IPS DF 4.7 (cell line): ENCODE data around the gene UQCC2.

Experiments
- DNase-seq: peaks from one replicate; pipeline ENCODE4 v3.0.0-alpha.2; 2013; ENCODE audit warnings: low spot score; ENCODE audit errors: extremely low read depth

The UQCC2 gene

DNA sequence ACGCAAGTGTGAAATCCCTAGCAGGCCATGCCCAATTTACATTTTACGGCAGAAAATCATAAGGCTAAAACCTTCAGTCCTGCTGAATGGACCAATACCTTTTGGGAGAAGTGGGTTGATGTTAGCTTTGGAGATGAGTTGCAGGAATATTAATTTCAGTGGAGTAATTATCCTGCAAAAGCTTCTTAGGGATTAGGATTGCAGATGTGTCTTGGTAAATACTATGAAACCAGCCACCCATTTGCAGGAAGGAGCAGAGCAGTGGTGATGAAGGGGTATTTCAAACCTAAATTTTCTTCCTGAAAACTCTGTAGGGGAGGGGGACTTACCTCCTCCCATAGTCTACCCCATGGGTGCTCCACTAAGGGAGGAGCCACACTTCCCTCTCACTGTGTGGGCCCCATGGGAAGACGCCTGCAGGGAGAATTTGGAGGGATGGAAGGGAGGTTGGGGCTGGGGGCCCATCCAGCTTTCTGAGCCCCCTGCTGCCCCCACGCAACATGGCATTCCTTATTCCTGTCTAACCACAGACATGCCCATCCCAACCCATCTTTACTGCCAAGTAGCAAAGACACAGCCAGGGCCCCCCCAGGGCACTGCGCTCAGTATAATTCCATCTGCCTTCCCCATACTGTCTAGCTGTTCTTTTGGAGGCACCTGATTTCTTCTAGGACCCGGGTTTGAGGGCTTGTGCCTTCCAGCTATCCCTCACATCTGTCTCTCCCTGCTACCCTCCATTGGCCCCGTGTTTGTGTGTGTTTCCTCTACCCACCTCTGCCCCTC, 14.6 kb upstream of the UQCC2 start:
- no peak for DNase-seq

DNA sequence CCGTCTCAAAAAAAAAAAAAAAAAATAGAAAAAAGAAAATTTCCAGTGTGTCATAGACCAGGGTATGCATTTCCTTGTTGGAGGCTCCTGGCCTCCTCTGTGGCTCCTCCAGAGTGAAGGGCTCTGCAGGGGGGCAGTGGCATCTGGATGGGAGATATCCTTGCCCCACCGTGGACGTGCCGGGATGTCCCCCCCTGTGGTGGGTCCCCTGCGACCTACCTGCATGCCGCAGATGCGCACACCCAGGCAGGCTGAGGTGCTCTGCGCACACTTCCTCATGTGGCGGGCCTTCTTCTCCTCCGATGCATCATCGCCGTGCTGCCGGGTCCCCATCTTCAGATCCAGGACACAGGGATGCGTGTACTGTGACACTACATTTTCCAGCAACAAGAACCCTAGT, 13.7 kb upstream of the UQCC2 start:
- no peak for DNase-seq

DNA sequence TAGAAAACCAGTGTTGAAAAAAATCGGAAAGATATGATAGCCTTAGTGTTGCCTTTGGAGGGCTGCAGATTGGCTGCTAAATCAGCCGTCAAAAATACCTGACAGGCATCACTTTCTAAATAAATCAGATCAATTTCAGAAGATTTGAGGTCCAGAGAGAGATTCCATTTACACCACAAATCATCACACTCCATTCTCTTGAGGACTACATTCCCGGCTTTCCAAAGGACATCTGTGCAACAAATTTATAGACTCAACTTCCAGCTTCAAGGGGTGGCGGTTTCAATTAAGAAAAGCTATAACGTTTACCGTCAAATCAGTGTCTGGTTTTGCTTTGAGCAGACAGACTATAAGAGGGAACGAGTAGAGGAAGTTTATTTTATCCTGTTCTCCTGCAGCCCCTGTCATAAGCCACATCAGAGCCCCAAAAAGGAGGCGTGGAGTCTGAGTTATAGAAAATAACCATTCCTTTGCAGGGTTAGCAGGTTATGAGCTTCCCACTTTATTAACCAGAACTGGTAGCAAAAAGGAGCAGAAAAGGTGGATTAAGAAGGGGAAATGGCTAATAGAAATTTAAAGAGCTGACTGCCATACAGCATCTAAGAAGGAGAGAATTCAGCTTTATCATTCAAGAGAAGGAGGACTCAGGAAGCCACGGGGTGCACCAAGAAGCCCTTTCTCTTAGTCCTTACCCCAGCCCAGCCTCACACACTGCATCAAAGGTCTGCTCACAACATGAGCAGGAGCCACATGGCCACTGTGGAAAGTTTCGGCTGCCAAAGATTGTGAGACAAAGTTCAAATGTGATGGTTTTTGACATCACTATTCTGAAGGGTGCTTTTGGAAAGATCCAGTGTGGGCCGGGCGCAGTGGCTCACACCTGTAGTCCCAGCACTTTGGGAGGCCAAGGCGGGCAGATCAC, 12.9 kb upstream of the UQCC2 start:
- DNase-seq, result no peak

DNA sequence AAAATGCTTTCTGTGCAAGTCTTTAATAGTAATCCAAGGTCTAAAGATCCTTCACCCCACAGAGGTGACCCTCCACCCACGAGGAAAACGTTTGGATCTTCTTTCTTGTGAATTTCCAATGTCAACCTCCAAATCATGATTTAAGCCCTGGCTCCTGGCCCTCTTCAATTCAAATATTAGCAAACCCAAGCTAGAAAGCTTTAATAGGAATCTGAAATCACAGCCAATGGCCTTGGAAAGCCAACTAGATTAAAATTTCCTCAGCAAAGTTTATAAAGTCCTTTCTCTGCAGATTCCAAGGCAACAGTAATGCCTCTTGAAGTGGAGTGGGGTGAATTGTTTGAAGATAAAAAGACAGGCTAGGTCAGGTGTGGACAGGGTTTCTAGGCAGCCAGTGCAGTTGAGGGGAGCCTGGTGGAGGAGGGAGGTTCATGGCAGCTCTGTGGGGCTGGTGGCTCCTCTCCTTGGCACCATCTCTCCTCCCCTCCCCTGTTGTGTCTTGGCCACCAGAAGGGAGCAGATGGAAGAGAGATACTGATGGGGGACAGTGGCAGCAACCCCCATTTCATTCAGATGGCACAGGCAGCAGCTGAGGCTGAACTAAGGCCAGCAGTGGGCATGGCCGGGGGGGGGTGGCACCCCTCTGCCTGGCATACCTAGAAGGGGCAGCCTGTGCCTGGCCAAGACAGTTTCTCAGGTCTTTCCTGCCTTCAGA, 12.0 kb upstream of the UQCC2 start:
- no peak for DNase-seq

DNA sequence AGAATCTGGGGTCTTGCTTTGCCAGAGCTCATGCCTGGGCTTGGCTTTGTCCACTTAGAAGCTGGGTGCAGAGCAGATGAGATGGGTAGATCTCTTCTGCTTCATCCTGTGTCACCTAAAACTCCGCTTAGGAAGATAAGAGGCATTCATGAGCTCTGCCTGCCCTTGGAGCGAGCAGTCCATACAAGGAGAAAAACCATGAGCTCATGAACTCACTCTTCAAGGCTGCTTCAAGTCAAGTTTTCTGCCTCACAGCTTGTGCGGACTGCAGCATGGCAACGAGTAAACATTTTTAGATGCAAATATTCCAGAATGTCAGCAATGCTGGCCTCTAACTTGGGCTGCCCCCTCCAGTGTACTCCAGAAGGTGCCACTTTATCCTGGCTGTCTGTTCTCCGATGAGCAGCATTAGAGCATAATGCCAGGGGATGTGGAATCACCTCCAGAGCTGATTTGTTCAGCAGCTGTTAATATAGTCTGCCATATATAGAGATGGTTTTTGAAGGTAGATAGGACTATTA, 10.7 kb upstream of the UQCC2 start:
- no peak for DNase-seq

DNA sequence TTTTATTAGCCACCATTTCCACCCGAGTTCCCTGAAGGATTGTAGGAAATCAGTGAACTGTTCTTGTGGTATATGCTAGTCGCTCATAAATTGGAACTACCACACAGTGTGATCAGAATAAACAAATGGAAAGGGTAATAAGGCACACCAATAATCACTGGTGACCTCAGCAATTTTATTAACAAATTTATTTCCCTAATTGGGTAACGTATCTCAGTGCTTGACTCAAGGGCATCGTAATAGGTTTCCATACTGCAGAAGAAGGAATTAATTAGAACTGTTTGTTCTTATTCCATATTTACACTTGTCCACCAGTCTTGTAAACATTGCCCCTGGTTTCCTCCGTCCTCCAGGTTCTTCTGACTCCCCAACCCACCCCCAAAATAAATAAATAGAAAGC, 10.0 kb upstream of the UQCC2 start:
- no peak for DNase-seq

DNA sequence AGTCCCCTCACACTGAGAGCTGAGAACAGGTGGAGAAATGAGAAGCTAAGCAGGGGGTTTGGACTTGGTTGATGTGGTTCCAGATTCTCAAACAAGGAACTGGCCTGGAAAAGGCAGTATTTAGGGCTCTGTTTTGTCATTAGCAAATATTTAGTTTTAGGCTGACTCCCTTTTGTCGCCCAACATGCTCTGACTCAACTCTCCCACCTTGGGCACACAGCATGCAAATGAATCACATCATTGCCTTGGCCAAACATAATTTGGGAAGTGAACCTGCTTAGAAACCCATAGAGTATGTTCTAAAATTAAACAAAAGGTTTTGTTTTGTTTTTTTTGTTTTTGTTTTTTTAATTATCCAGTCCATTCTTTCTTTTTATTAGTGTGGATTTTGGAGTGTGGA, 9.5 kb upstream of the UQCC2 start:
- no peak for DNase-seq

DNA sequence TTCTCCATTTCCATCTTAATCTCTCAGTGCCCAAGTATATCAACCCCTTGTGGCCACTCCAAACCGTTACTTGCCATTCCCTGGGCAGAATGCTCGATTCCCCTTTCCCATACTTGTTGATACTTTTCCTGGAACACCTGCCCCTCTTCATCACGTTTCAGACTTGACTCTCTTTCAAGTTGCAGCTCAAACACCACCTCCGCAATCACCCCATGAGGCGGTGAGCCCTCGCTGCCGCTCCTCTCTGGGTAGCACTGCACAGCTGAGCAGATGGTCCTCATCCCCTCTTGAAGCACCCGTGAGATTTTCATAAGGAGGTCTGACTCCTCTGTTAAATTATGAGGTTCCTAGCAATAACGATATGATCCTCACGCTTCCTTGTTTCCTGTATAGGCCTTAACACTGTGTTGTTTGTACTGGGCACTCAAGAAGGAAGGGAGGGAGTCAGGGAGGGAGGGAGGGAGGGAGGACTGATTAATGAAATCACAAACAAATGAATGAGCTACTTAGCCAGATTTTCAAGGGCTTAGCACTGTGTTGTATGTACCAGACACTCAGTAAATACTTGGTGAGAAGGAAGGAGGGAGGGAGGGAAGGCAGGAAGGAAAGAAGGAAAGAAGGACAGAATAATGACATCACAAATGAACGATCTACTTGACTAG, 8.0 kb upstream of the UQCC2 start:
- DNase-seq, result no peak

DNA sequence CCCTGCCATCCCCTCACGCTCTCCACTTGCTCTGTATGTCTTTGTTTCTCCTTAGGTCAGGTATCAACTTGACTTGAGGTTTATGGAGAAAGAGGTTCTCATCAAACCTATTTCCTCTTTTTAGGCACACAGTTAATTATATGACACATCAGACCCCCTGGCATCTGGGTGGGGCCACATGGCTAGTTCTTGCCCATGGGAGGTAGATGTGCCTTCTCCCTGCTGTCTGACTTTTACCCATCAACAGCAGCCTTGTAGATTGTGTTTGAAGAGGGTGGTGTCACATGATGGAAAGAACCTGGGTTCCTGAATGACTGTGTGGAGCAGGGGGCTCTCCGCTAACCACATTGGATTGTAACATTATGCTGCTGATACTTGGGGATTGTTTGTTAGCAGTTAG, 7.2 kb upstream of the UQCC2 start:
- no peak for DNase-seq

DNA sequence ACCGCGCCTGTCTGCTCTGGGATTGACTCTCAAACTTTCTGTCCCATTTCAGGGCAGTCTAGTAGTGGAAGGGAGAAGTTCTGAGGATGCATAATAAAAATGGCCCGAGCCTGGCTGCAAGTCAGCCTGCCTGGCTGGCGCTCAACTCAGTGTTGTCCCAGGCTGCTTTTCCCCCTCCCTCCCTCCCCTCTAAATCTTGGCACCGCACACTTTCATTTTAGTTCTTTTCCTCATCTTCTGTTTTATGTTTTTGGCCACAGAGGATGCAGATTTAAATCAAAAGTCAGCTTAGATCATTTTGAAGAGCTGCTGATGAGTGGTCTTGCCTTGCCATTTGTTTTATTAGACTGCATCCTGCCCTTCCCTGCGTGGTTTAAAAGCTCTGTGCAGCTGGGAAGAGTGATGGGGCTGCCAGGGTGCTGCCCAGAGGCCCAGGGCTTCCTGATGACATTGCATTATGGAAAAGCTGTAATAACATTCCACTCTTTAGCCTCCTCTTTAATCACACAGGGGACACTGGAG, 6.5 kb upstream of the UQCC2 start:
- no peak for DNase-seq

DNA sequence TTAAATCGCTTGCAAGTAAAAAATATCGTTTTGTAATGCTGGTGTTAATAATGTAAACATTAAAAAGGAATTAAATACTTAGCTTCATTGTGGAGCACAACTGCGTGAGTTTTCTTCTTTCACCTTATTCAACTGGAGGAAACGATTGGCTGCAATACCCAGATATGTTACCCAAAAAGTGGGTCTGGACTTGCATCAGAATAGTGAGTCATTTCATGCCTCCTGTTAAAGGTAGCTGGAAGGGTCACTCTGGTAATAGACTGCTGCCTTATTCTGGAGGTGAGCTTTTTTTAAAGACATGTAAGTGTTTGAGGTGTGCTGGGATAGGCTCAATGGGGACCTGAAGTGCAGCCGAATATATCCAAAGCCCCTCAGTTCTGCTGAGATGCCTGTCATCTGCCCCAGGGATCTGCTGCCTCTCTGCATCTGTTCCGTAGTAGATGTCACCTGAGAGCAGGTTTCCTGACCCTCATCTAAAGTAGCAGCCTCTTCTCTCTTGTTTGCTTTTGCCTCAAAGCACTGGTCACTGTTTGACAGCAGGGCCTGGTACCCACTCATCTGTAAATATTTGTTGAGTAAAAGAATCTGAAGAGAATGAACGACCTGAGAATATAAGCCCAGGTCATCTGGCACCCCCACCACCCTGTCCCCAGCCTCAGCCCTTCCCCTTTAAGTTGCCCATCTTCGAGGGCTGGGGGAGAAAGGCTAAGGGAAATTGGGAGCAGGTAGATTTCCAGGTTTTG, 5.6 kb upstream of the UQCC2 start:
- no peak for DNase-seq

DNA sequence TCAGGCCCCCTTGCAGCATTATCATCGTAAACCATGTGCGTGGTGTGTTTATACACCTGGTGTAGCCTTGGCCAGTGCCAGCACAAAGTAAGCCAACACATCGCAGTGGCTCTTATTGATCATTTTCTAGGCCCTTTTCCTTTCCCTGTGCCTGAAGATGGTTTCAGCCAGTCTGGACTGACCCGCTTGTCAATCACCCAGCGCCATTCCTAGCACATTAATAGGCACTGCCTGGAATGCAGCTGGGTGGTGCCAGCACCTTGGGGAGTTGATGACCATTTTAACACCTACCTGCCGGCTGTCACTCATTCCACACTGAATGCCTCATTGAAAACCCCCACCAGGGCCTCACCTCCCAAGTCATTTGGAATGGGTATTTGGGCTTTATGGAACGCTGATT, 4.9 kb upstream of the UQCC2 start:
- no peak for DNase-seq

DNA sequence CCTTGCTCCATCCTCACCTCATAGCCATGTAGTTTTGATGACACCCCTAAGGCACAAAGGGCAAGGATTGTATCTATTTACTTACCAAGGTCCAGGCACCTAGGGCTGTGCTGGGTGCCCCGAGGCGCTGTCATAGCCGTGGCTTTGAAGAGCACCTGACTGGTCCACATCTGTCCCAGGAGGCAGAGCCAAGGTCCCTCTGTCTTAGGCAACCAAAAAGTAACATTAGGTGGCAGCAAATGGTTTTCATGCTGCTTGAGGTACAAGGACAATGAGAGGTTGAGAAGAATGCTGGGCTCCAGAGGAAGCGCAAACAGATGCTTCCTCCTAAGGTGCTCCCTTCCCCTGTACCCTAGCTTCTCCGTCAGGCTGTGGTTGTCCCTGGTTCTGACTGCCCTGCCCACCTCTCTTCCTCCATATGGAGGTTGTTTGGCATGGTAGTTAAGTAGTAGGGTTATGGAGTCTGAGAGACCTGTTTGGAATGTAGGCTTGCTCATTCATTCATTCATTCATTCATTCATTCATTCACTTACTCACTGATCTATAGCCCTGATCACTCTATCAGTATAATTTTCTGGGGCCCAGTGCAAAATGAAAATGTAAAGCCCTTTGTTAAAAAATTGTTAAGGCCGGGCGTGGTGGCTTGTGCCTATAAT, 3.0 kb upstream of the UQCC2 start:
- DNase-seq, result no peak

DNA sequence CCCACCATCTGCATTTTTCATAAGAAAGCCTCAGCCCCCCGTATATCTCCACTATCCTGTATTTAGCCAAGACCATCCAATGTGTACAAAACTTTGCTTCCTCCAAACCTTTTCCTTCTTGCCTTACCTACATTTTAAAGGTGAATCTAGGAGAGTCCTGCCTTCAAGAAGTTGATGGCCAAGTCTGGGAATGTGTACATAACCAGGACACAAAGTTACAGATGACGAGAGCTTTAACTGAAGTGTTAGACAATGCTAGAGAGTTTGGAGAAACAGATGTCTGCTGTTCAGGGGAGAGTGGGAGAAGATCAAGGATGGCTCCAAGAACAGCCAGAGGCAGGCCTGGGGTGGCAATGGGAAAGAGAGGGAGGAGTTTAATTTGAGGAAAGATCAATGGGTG, 2.3 kb upstream of the UQCC2 start:
- DNase-seq, result no peak

DNA sequence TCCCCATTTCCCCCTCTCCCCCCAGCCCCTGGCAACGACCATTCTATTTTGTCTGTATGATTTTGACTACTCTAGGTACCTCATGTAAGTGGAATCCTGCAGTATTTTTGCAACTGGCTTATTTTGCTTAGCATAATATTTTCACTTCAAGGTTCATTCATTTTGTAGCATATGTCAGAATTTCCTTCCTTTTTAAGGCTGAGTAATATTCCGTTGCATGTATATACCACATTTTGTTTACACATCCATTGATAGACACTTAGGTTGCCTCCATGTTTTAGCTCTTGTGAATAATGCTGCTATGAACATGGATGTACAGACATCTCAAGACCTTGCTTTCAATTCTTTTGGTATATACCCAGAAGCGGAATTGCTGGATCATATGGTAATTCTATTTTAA, 1.4 kb upstream of the UQCC2 start:
- no peak for DNase-seq

DNA sequence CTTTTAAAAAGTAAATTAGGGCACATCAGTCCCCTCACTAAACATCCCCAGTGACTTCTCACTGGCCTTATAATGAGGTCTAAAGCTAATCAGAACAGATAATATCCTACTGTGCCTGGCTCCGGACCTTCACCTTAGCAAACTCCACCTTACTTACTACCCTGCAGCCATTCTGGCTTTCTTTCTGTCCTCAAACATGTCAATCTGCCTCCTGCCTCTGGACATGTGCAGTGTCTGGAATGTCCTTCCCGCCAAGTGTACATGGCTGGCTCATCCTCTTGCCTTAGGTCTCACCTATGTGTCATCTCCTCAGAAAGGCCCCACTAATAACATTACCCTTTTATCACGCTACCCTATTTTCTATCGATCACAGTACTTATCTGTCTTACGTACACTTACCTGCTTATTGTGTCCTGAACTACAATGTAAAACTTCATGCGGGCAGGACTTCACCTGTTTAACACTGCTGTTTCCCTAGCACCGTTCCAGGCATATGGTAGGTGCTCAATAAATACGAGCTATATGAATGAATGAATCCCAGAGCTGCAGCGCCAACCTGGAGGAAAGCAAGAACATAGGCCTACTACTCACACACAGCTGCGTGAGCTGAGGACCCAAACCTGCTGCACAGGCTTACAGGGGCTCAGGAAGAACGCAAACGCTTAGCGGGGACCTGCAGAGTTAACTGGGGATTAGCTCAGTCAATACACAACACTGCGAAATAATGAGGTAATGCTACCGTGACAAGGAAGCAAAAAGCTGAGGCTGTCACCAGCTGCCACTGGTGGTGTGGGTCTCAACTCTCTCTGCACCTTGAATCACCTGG, 991 bp downstream of the UQCC2 start:
- no peak for DNase-seq

DNA sequence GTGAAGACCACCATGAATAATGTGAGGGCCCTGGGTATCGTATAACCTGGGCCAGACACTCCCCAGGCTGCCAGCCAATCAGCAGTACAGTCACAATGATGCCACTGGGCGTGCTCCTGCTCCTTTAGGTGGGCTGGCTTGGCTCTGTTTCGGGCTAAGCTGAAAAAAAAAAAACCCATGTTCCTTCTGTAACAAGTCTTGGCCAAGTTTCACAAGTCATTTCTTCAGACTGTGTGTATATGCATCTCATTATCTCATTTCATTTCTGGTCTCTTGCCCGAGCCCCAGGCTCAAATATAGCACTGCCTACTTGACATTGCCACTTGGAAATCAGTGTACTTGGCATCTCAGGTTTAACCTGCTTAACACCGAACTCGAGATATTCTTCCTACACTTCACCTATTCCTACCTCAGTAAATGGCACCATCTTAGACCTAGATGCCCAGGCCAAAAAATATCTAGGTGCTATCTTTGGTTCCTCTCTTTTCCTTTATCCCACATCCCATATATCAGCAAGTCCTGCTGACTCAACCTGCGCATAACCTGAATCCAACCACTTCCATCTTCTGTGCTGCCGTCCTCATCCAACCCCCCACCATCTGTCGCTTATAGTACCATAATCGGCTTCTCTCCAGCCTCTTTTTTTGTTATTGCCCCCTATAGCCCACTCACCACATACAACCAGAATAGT, 1.8 kb downstream of the UQCC2 start:
- DNase-seq, result no peak

DNA sequence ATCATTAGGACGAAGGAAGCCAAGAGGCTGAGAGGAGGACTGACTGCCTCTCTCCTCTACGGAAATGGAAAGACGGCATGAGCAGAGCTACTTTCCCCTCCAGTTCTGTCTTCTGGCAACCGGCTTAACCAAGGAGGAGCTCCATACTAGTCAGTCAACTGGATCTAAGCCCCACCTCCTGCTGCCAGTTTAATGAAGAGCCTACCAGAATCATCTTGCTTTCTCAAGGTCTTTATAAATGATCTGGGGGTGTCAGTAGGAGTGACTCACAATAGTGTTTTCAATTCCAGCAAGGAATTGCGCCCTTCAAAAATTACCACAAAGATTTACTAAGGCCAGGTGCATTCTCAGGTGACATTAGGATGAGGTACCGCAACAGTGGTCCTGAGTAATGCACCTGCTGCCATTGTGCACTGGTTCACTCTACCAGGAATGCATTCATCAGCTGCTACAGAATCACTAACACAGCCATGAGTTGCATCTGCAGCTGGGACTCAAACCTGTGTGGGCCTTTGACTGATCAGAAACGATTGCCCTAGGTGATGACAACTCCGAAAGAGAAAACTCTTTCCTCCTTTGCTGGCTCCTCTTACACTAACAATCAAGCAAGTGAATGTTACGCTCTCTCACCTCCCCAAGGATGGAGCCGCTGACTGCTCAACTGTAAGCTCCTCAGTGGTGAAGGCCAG, 2.8 kb downstream of the UQCC2 start:
- no peak for DNase-seq
